ENCODE measurements around the gene GKN1.

Gene GKN1

DNA sequence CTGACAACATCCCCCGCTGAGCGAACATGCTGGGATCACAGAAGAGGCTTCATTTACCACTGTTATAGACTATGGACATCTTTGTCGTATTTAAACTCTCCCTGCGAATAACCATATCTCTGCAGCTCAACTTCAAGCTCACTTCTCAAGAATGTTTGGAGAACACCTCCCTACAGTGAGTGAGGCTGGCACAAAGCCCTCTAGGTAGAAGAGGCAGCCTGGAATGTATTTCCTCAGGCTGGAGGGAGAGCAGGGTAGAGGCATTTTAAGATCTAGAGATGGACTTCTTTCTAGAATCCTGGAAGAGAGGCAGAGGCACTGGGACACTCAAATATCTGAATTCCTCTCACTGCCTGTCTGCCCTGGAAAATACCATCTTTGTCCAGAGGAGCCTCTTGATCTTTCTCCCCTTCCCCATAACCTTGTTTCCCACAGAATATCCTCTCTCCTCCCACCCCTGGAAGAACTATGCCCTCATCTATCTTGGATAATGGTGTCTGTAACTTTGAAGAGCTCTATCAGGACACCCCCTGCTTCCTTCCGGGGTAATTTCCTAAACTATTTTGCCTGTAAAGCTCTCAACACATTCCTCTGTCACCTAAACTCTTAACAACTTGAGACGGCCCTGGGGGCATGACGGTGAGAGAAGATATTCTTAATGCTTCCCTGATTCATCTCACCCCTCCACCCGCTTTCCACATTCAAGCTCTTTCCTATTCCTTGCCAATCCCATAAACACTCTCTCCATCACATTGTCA lies 36.2 kb downstream of the GKN1 start:
- no peak for DNase-seq

- DNase-seq: no peak
These were observed 37.2 kb downstream of the GKN1 start for GRCh38 chr2:69011611-69012157.

GRCh38 chr2:69012310-69013141 lies 38.1 kb downstream of the GKN1 start:
- DNase-seq: peak; percentile 79

DNA sequence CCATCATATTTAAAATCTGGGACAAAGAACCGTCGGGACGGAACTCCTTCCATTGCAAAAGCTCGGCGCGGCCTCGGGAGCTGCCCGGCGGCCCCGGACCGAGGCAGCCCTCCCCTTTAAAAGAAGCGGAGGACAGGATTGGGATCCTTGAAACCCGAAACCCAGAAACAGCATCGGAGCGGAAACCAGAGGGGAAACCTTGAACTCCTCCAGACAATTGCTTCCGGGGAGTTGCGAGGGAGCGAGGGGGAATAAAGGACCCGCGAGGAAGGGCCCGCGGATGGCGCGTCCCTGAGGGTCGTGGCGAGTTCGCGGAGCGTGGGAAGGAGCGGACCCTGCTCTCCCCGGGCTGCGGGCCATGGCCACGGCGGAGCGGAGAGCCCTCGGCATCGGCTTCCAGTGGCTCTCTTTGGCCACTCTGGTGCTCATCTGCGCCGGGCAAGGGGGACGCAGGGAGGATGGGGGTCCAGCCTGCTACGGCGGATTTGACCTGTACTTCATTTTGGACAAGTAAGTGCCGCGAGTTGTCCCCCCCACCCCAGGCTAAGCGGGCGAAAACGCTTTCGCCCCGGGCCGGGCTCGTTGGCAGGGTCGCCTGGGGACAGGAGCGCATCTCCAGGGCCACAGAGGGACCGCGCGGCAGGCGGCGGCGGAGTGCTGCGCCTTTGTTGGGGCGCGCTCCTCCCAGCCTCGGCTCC lies 38.9 kb downstream of the GKN1 start, which contains the start of gene ANTXR1:
TSS of gene ANTXR1 (plus strand) at position 38 of the 698 bp plus-strand sequence. CDS start at position 359, 321 bp downstream.
- DNase-seq: peak; percentile 79

- DNase-seq: no peak
These were observed 39.7 kb downstream of the GKN1 start for GRCh38 chr2:69013840-69014821.

- DNase-seq: no peak
These were observed 42.6 kb downstream of the GKN1 start for GRCh38 chr2:69017080-69017479.

DNA sequence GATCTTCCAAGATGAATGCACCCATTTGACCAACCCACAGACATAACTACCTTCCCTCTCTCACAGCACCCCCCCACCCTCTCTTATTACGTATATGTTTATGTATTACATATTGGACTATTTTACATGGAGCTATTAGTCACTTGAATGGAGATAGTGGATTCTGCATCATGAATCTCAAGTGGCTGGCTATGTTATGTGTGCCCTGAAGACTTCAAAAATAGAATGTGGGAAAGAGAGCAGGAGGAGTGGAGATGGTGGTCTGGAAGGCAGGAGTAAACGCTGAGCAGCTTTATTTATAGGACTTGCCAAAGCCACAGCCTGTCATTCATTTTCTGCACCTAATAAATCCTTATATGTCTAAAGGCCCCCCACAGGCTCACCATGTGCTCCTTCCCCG lies 43.4 kb downstream of the GKN1 start:
- no peak for DNase-seq

- DNase-seq: no peak
These were observed 44.3 kb downstream of the GKN1 start for GRCh38 chr2:69018678-69019095.

DNA sequence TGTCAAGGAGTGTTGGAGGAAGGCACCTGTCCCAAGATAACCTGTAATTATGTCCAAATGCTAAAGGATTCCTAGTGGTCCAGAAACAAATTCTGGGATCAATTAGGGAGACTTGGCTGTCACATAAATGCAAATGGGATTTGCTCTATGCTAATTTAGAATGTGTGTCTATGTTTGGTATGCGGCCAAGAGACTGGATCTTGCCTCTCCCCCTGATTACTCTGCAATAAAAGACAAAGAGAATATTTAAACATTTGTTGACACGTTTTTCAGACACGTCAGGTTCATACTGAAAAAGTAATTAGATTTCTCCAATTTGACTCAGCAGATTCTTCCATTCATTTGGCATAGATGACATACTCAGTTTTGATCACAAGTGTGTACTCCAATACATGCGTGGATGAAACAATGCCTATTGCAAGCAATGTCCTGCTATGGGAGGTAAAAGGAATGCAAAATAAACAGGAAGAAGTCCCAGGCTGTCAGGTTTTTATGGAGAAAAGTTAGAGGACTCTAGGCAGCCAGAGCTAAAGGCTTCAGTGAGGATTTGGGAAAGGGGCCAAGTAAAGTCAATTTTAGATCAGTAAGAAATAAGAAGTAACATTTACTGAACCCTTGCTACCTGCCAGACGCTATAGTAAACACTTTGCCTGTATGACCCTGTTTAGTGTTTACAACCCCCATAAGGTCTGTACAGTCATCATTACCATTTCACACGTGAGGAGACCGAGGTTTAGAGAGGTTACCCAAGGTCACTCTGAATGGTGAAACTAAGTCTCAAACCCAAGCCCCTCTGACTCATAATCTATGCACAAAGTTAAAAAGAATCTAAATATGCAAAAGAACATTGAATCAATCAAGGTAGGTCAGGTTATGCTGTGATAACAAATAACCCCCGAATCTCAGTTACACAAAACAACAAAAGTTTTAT lies 46.3 kb downstream of the GKN1 start:
- no peak for DNase-seq

DNA sequence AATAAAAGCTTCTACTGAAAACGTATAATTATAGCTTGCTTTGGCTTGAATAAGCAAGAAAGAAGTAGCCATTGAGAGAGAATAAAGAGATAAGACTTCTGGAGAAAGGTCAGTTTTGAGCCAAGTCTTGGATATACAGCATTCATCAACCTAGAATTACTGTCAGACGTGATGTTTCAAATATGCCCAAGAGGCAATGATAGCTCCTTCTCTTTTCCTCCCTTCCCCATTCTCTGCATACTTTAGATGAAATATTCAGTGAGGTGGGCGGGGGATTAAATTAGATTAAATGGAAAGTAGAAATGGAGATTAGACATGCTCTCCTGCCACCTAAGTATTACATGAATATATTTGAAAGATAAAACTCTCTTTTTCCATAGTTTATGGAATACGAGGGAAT lies 47.3 kb downstream of the GKN1 start:
- no peak for DNase-seq

DNA sequence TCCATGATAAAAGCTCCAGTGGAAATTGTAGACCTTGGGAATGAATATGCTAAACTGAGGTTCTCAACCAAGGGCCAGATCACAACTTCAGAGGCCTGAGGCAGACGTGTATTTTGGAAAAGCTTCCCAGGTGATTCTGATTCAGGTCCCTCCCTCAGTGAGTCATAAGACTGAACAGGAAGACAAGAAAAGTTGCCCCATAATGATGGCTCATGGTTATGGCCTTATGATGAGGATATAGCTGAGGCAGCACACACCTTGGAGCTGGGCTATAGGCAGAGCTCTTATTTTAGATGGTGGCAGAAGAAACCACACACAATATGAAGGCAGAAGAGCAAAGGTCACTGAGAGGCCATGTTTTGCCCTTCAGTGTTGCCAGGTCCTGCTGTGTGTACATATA lies 48.1 kb downstream of the GKN1 start:
- no peak for DNase-seq

DNA sequence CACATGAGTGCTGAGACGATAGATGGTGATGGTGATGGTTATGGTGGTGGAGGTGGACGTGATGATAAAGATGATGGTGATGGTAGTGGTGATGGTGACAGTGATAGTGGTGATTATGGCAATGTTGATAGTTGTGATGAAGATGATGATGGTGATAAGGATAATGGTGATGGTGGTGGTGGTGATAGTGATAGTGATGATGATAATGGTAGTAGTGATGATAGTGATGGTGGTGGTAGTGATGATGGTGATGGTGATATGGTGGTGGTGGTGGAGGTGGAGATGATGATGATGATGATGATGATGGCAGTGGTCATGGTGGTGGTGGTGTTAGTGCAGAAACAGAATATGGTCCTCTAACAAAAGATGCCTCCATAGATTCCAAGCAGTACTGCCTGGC lies 48.8 kb downstream of the GKN1 start:
- DNase-seq: no peak

GRCh38 chr2:69026026-69026425 lies 51.6 kb downstream of the GKN1 start:
- no peak for DNase-seq

DNA sequence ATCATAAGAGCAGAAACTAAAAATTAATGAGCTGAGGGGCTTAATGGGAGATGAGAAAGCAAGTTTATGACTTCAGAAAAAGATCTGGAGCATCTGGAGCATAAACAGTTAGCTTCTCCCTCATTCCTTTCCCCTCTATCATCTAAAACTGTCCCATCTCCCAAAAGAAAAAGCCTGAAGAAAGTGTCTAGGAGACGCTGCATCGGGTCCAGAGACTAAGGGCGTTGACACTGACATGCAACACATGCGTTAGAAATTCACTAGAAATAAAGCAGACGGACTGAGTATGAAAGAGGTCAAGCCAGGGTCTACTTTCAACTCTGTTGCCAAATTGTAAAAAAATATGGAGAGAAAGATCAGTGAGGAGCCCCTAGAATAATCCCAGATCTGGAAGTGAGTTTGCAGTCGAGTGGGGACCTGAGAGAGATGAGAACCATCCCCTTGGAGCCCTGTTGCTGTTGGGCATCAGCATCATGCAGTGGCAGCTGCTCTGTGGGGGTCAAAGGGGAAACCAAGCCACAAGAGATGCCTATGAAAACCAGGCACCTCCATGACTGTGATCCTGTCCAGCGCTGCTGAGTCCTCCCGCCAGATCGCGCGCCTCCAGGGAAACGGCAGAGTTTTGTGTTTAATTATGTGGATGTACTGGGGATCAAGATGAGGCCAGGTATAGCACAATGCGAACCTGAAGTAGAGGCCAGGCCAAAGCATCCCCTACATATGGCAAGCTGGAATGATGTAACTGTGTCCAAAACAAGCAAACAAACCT lies 52.4 kb downstream of the GKN1 start:
- no peak for DNase-seq
